Activated CD4-positive, alpha-beta memory T cell treated with anti-CD3 and anti-CD28 coated beads for 36 hours (primary cell): Measurements from ENCODE around the gene GRAPL. TPM values are rescaled to one million over a fixed set of nuclear protein-coding genes. Genes with fewer than 3 reads are reported as not detected.
"Not testable (repeated sequence)": the region's sequence is repeated elsewhere in the genome, so short reads cannot be mapped to it uniquely, and the experiment has no call there.

ENCODE experiments used
- CTCF ChIA-PET: fragments of 350-600 bp; sonication (Branson Sonifier 250); formaldehyde crosslinking; loops from one replicate; lab custom pipeline; 2021; ENCODE audit warnings: antibody characterized with exemption, inconsistent platforms; lab: Charles Lee
- POLR2A ChIA-PET: fragments of 350-600 bp; sonication (Branson Sonifier 250); formaldehyde crosslinking; loops from one replicate; lab custom pipeline; 2021; ENCODE audit warnings: antibody characterized with exemption; lab: Charles Lee
- DNase-seq: peaks from one replicate; pipeline ENCODE4 v3.0.0-alpha.2; 2020
- H3K27ac Mint-ChIP-seq: one replicate; pipeline ENCODE4 v1.8.0; 2021; ENCODE audit warnings: mixed read lengths
- H3K27me3 Mint-ChIP-seq: one replicate; pipeline ENCODE4 v1.8.0; 2021; ENCODE audit warnings: mixed read lengths
- H3K36me3 Mint-ChIP-seq: one replicate; pipeline ENCODE4 v1.8.0; 2021; ENCODE audit warnings: mixed read lengths
- H3K4me1 Mint-ChIP-seq: one replicate; pipeline ENCODE4 v1.8.0; 2021; ENCODE audit warnings: low read depth, mixed read lengths
- H3K4me3 Mint-ChIP-seq: one replicate; pipeline ENCODE4 v1.8.0; 2021; ENCODE audit warnings: mild to moderate bottlenecking, mixed read lengths
- H3K9me3 Mint-ChIP-seq: one replicate; pipeline ENCODE4 v1.8.0; 2021; ENCODE audit warnings: mixed read lengths
- intact Hi-C: fragments of 100-400 bp; cut with micrococcal nuclease; formaldehyde crosslinking; loops from one replicate; pipeline ENCODE4 v1.15.1; 2023
- total RNA-seq, 2 experiments: library from RNA; stranded (reverse); gene quantifications; one replicate each; pipeline ENCODE4 v1.2.3, GENCODE V29; 2021

The GRAPL gene
- total RNA-seq, 2 experiments from 2014 or later = 3.2 to 3.5 TPM

DNA sequence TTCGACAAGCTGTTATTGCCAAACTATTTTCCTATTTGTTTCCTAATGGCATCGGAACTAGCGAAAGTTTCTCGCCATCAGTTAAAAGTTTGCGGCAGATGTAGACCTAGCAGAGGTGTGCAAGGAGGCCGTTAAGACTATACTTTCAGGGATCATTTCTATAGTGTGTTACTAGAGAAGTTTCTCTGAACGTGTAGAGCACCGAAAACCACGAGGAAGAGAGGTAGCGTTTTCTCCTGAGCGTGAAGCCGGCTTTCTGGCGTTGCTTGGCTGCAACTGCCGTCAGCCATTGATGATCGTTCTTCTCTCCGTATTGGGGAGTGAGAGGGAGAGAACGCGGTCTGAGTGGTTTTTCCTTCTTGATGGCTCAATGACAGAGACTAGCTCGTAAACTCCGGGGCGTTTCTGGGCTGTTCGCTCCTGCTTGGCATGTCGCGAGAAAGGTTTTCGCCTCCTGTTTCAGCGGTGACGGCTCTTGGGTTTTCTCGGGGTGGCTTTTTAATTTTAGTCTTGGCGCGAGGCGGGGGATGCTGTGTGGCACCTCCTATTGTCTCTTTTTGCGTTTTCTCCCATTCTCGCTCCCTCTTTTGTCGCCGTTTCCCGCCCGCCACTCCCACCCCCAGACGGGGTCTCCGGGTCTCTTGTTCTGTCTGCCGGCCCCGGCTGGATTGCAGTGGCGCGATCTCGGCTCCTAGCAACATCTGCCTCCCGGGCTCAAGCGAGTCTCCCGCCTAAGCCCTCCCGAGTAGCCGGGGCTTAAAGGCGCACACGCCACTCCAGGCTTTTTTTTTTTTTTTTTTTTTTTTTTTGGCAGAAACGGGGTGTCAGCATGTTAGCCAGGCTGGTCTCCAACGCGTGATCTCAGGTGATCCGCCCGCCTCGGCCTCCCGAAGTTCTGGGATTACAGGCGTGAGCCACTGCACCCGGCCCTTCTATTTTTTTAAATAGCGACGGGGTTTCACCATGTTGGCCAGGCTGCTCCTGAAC, 60.8 kb downstream of the GRAPL start:
- DNase-seq, H3K36me3 Mint-ChIP-seq, POLR2A ChIA-PET, H3K4me1 Mint-ChIP-seq, H3K4me3 Mint-ChIP-seq, H3K27me3 Mint-ChIP-seq, intact Hi-C loops, H3K9me3 Mint-ChIP-seq, H3K27ac Mint-ChIP-seq, CTCF ChIA-PET: not testable (repeated sequence)

DNA sequence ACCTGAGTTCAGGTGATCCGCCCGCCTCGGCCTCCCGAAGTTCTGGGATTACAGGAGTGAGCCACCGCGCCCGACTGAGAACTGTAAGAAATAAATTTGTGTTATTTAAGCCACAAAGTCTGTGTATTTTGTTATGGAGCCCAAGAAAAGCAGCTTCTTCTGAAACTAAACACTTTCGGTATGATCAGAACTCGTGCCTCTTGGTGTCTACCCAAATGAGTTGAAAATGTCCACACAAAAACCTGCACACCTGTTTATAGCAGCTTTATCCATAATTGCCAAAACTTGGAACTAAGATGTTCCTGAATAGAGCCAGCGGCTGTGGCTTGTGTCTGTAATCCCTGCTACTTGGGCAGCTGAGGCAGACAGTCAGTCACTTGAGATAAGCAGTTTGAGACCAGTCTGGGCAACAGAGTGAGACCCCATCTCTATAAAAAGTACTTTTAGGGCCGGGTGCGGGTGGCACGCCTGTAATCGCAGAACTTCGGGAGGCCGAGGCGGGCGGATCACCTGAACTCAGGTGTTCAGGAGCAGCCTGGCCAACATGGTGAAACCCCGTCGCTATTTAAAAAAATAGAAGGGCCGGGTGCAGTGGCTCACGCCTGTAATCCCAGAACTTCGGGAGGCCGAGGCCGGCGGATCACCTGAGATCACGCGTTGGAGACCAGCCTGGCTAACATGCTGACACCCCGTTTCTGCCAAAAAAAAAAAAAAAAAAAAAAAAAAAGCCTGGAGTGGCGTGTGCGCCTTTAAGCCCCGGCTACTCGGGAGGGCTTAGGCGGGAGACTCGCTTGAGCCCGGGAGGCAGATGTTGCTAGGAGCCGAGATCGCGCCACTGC, 61.7 kb downstream of the GRAPL start:
- CTCF ChIA-PET, H3K9me3 Mint-ChIP-seq, H3K4me1 Mint-ChIP-seq, H3K36me3 Mint-ChIP-seq, H3K27ac Mint-ChIP-seq, H3K27me3 Mint-ChIP-seq, DNase-seq, intact Hi-C loops, H3K4me3 Mint-ChIP-seq, POLR2A ChIA-PET: not testable (repeated sequence)

DNA sequence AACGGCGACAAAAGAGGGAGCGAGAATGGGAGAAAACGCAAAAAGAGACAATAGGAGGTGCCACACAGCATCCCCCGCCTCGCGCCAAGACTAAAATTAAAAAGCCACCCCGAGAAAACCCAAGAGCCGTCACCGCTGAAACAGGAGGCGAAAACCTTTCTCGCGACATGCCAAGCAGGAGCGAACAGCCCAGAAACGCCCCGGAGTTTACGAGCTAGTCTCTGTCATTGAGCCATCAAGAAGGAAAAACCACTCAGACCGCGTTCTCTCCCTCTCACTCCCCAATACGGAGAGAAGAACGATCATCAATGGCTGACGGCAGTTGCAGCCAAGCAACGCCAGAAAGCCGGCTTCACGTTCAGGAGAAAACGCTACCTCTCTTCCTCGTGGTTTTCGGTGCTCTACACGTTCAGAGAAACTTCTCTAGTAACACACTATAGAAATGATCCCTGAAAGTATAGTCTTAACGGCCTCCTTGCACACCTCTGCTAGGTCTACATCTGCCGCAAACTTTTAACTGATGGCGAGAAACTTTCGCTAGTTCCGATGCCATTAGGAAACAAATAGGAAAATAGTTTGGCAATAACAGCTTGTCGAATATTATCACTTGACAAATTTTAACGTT, 62.5 kb downstream of the GRAPL start:
- CTCF ChIA-PET, DNase-seq, intact Hi-C loops, H3K4me3 Mint-ChIP-seq, H3K36me3 Mint-ChIP-seq, H3K27me3 Mint-ChIP-seq, POLR2A ChIA-PET, H3K27ac Mint-ChIP-seq, H3K4me1 Mint-ChIP-seq, H3K9me3 Mint-ChIP-seq: not testable (repeated sequence)

DNA sequence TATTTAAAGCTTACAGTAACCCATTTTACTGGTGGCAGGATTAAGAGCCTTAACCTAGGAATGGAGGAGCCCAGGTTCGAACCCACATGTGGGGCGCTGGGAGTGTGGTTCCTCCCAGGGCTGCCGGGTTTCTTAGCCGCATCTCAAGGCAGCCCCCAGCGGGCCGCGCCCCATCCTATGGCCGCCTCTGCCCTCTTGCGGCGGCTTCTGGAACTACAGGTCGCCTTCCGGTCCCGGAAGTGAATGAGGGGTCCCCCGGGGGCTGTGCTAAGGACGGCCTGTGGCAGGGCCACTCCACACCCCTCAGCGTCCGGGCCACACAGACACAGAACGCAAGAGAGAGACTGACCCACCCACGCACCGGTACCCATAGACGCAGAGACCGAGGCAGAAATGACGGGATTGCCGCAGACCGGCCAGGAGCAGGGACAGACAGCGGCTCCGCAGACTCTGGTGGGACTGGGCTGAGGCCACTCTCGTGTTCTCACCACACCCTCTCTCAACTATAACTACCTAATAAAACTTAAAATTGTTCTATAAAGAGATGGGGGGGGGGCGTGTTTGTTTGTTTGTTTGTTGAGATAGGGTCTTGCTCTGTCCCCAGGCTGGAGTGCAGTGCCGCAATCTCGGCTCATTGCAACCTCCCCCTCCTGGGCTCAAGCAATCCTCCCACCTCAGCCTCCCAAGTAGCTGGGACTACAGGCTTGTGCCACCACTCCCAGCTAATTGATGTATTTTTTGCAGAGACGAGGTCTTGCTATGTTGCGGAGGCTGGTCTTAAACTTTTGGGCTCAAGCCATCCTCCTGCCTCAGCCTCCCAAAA, 69.2 kb downstream of the GRAPL start:
- POLR2A ChIA-PET, H3K27ac Mint-ChIP-seq: not testable (repeated sequence)

DNA sequence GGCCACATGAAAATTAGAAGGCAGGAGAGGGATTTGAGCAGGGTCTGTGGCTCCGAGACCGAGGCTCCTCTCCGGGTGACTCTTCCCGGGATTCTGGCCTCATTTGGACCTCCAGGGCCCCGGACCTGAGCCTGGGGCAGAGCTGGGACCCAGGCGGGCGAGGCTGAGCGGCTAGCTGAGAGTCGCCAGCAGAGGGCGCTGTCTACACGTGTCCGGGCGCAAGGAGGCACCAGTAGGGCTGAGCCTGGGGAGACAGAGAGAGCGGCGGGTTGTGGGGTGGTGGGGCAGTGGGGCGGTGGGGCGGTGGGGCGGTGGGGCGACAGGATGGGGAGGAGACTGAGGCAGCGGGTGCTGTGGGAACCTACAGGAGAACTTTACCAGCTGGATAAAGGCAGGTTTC, 75.1 kb downstream of the GRAPL start:
- H3K4me1 Mint-ChIP-seq, H3K36me3 Mint-ChIP-seq, H3K9me3 Mint-ChIP-seq, H3K27me3 Mint-ChIP-seq, H3K4me3 Mint-ChIP-seq, DNase-seq, intact Hi-C loops, H3K27ac Mint-ChIP-seq, CTCF ChIA-PET, POLR2A ChIA-PET: not testable (repeated sequence)

More for the DNA sequence above, 69.2 kb downstream of the GRAPL start:
- H3K36me3 Mint-ChIP-seq, CTCF ChIA-PET, H3K9me3 Mint-ChIP-seq, intact Hi-C loops, H3K4me1 Mint-ChIP-seq, H3K27me3 Mint-ChIP-seq, H3K4me3 Mint-ChIP-seq: not testable (repeated sequence)
- peak; percentile 42 for DNase-seq

DNA sequence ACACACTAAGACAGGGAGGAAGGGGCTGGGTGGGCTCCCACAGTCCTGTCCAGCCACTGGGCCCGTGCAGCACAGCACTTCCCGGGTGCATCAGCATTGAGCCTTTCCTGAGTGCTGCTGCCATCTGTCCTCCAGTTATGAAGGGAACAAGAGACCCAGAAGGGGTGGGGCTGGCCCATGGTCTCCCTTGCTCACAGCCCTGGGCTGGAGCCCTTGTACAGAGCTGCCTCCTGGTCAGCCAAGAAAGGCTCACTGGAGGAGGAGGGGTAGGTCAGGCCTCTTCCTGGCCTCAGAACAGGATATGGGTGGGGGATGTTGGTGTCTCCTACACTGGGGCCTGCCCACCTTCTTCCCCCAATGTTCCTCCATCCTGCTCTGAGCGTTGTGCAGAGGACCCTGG, 76.0 kb downstream of the GRAPL start:
- POLR2A ChIA-PET, H3K9me3 Mint-ChIP-seq, H3K4me1 Mint-ChIP-seq, H3K36me3 Mint-ChIP-seq, intact Hi-C loops, H3K4me3 Mint-ChIP-seq, H3K27ac Mint-ChIP-seq, H3K27me3 Mint-ChIP-seq, CTCF ChIA-PET, DNase-seq: not testable (repeated sequence)

Other genes with a start within 250 kb of the GRAPL start
- not detected for gene SLC5A10, start 175.4 kb upstream of the GRAPL start, total RNA-seq
- gene FAM83G, start 122.8 kb upstream of the GRAPL start, total RNA-seq = 10 to 100 TPM; 12.6 to 14.3 TPM
- 1 to 10 TPM; 9.6 to 9.9 TPM for gene GRAP, start 80.6 kb upstream of the GRAPL start, total RNA-seq
- gene EPN2, start 109.8 kb downstream of the GRAPL start, total RNA-seq = 10 to 100 TPM in 1 of 2 experiments, 1 to 10 TPM in 1; 9.0 to 12.0 TPM
- 1 to 10 TPM; 7.2 to 7.6 TPM for gene B9D1, start 235.1 kb downstream of the GRAPL start, total RNA-seq